COLO829 (cell line): ENCODE data around the gene EIF2B2.
A peak's percentile ranks its signal among the peaks of the same experiment; 100 is the strongest.

ENCODE experiments used
- DNase-seq: peaks from one replicate; pipeline ENCODE4 v3.0.0; 2012; ENCODE audit warnings: low spot score

Gene EIF2B2

DNA sequence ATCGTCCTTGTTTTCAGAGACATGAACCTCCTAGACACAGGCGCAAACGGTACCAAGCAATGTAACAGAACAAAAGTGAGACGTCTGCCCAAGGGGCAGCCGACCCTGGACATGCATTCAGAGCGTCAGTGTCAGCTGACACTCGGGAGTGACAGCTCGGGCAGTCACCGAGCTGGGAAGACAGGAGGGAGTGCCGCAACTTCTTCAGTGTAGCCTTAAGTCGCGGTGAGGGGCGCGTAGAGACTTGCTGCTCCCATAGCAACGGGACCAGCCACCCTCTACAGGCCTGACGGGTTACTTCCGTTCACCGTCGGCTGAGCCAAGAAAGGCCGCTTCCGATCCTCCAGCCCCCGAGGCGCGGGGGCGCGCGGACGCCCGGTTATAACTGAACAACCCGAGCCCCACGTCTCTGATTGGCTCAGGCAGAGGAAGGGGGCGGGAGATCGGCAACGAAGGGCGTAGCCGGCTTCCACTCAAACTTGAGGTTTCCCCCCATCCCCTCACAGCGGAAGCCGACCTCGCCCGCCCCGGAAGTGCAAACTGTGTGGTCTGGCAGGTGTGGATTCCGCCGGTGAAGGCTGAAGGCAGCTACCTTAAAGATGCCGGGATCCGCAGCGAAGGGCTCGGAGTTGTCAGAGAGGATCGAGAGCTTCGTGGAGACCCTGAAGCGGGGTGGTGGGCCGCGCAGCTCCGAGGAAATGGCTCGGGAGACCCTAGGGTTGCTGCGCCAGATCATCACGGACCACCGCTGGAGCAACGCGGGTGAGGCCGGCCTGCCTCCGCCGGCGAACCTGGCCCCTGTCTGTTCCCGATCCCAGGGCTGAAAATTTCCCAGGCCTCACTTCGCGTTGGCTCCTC is at the start of gene EIF2B2:
Gene EIF2B2 (plus strand): TSS at position 530 of the 858 bp plus-strand sequence. CDS start 70 bp downstream, at position 600.
- peak; percentile 92 for DNase-seq

DNA sequence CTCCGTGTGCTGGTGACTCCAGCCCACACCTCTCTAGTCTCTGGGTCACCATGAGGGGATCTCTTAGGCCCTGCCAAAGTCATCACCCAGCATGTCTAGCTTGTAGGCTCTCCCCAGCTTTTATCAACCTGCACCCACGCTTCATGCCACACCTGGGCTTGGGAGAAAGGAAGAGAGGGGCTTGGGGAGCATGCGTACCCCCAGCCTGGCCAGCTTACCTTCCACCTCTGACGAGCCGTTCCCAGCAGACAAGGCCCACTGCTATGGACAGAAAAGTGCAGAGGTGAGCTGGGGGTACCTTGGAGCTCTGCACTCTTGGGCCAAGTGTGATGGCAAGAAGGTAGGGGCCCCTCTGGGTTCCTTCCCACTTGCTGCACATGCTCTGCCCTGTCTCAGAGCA is 49.0 kb upstream of the EIF2B2 start:
- DNase-seq: no peak

DNA sequence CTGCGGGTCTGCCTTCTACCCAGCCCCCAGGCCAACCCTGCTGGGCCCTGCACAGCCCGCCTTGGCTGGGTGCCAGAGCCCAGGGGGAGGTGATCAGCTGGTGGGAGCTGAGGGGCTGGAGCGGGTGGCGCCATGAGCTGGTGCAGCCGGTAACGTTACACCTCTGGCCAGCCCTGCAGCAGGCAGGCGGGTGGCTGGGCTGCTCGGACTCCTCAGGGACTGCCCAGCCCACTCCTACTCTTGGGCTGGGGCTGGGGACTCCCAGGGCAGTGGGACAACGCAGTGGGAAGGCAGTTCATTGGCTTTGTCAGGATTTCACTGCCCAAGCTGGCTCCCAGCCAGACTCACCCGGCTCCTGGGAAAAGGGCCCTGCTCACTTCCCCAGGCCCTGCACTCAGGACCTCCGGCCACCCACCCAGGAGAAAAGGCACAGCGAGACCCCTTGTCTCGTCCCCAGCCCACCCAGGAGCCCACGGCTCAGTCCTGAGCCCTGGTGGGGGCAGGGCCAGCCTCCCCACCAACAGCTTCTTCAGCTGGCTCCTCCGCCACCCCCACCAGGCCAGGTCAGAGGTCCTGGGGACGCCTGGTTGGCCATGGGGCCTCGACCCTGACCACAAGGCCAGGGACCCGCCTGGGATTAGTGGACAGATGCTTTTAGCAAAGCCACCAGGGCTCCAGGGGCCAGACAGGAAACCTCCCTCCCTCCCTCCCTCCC is 48.3 kb upstream of the EIF2B2 start:
- DNase-seq: no peak

DNA sequence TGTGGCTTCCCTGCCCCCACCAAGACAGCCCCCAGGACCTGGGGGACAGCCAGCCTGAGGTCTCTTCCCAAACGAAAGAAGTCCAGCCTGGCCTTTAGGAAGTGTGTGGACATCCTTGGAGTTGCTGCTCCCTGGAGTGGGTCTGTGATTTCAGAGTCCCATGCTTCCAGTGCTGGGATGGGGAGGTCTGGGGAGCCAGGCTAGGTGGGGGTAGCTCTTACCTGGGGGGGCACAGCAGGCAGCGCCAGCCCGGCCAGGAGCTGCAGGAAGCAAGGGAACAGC is 47.8 kb upstream of the EIF2B2 start:
- no peak for DNase-seq

DNA sequence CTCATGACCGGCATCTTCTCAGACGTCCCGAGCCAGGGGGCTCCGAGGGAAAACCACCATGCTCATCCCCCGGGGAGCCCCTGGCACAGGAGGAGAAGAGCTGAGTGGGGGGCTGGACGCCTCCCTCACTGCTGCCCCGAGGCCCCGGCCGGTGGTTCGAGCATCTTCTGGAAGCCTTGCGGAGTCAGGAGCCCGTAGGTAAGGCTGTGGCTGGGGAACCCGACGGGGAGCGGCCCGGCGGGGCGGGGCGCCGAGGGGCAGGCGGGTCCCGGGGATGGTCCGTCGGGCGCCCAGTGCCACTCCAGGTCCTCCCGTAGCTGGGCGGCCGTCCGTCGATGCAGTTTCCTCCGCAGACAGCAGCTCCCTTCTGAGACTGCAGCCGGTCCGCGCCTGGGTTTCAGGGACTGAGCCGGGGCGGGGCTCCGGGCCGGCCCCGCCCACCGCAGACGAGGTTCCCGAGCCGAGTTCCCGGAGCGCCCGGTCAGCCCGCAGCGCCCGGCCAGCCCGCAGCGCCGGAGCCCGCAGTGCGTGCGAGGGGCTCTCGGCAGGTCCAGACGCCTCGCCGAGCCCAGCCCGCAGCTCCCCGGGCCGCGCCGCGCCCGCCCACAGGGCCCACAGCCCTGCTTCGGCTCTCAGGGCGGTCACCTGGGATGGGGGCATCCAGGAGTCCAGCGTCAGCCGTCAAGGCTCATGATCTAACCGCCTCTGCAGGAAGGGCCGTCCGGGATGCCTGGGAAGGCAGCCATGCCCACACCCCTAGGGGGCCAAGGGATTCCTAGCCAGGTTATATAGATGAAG is 47.3 kb upstream of the EIF2B2 start, which contains the start of gene PGF:
Gene PGF (minus strand): TSS at position 369 of the 798 bp plus-strand sequence. CDS start 355 bp downstream, at position 14.
- DNase-seq: no peak

DNA sequence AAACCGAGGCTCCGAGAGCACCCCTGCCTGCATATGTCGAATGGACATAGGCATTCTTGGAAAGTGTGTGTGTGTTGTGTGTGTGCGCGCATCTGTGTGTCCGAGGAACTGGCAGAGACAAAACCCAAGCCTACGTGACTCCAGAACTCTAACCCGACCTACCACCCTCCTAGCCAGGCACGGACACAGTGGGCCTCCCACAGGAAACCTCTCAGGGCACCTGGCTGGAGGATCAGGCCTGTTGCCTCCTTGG is 46.8 kb upstream of the EIF2B2 start:
- no peak for DNase-seq

DNA sequence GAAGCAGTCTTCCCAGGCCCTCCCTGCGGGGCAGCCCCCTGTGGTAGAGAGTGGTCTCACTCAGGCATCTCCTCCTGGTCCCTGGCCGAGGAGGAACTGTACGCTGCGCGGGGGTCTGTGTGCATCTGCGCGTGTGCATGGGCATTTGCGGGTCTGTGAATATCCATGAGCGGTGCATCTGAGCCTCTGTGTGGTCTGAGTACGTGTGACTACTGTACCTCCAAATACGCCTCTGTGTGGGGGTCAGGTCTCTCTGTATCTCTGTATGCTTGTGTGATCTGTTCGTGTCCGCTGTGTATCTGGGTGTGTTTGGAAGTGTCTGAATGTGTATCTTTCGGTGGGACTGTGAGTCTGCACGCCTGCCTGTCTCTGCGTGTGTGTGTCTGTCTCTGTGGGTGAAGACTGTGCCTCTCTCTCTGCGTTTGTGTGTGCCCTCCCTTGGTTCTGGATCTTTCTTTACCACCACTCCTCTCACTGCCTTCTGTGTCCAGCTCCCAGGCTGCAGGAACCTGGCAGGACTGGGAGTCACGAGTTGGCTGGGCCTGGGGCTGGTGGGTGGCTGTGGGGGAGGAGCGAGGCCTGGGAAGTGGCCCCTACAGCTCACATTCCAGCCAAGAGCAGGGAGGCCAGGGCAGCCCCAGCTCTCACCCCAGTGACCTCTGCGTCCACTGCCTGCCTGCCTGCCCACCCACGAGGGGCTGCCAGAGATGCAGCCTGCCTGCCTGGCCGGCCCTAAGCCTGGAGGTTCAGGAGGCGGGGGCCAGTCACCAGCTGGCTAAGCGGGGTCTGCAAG is 46.2 kb upstream of the EIF2B2 start:
- DNase-seq: no peak

DNA sequence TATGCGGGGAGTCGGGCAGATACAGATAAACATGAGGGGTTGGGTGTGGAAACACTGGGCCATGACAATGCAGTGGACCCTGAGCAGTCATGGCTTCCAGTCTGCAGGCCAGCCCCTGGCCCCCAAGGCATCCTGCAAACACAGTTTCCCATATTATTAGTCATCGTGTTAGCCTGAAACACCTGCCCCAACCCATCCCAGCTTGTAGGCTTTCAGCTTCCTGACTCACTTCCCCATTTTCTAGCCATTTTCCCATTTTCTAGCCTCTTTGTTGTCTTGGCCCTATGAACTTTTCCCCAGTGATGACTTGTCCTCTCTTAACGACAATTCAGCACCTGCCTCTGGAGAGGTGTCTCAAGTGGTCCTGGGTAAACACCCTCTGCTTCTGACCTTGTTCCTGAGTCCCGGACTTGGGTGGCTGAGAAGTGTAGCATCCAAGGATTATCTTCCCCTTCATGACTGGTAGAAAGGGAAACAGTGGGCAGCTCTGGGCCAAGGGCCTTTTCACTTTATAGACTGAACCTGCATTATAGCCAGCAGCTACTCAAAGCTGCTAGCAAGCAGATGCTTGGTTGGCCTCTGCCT is 43.0 kb upstream of the EIF2B2 start:
- DNase-seq: no peak

DNA sequence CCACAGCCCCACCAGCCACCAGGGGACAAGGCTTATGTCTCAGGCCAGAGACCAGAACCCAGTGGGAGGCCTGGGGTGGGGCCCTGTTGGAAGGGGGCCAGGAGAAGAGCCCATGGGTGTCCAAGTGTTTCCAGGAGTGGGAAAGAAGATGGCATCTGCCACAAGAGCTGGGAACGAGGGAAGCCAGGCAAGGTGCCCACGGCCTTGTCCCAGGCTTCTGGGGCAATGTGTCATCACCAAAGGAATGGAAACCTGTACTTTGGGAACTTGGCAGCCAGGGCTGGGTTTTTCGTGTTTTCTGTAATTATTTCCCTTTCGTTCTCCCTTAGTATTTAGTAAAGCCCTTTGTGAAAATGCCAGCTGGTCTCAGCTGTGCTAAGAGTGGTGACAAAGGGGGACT is 42.0 kb upstream of the EIF2B2 start:
- DNase-seq: no peak

DNA sequence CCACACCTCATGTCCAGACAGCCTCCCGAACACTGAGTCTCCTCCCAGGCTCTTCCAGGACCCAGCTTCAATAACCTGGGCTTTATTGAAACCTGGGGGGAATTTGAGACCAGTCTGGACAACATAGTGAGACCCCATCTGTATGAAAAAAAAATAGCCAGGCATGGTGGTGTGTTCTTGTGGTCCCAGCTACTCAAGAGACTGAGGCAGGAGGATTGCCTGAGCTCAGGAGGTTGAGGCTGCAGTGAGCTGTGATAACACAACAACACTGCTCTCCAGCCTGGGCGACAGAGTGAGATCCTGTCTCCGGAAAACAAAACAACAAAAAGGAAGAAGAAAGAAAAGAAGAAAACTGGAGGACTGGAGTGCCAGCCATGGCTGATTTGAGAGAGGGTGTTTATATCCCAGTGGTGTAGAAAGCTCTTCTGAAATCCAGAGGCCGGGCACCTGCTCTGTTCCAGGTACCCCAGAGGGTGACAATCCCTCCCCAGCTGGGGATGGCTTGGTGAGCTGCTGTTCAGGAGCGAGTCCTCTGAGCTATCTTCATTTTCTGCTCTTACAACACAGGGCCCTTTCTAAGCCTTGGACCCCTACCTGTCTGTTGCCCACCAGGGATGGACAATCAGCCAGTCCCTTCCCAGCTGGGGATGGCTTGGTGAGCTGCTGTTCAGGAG is 41.3 kb upstream of the EIF2B2 start:
- no peak for DNase-seq

DNA sequence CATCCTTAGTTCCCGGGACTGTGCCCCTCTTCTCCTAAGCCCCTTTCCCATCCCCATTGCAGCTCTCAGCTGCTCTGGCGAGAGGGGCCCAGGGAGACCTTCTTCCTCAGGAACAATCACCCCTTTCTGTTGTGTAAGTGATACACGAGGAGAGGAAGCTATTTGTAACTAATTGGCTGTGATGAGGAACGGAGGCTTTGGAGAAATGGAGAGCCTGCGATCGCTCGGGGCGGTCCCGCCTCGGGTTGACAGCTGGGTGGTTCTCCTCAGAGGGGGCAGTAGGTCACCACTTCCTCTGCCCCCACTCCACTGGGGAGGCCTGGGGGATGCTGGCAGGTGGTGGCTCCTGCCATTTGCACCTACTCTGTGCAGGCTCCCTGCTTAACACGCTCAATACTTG is 40.7 kb upstream of the EIF2B2 start:
- peak; percentile 20 for DNase-seq

DNA sequence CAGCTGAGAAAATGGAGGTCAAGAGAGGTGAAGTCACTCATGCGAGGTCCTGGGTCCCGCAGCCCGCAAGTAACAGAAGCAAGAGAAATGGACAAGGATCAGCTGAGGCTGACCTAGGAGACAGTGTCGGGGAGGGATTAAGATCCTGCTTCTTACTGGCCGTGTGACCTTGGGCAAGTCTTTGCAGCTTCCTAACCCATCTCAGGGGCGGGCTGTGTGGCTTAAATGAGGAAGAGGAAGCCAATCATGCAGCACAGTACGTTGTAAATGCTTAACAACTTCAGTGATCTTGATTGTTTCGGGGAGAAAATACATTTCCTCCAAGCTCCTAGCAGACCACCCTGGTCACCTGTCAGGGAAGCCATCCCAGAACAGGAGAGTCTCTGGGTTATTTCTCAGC is 40.2 kb upstream of the EIF2B2 start:
- no peak for DNase-seq

DNA sequence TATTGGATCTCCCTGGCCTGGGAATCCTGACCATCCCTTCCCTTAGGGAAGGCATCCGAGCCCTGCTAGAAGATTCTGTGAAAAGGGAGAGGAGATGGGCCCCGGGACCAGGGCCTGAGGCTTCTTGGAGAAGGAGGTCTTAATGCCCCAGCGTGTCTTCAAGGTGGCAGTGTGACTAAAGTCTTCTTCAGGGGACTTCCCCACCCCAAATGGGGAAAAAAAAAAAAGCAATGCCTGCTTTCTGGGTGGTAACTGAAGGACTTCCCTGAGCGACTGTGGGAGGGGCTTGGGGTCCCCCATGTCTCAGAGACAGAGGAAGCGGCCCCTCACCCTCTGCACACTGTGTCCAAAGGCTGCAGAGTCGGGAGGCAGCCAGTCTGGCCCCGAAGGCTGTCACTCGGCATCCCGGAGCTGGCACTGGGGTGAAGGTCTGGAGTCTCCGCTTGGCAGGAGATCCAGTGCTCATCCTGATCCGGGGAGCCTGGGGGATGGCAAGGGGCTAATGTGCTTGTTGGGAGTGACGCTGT is 39.5 kb upstream of the EIF2B2 start:
- no peak for DNase-seq

DNA sequence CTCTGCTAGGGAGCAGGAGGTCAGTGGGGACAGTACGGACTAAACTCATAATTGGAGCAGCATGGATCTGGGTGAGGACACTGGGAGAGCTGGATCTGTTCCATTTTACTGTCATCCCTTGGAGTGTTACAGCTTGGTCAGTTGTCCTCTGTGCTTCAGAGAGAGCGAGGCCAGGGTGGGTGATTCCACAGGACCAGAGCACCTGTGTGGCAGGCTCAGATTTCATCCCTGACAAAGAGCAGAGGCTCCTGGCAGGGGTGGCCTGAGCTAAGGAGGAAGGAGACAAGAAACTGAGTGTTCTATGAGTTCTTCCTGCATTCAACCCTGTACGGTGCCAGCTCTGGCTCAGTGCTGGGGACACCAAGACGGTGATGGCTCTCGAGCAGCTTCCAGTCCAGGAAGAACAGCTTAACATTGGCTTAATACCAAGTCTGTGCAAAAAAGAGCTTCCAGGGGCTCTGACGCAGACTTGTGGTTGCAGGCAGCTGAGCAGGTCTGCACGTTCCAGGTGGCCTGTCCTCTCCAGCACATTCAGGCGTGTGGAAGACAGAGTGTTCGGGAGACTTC is 38.9 kb upstream of the EIF2B2 start:
- no peak for DNase-seq

DNA sequence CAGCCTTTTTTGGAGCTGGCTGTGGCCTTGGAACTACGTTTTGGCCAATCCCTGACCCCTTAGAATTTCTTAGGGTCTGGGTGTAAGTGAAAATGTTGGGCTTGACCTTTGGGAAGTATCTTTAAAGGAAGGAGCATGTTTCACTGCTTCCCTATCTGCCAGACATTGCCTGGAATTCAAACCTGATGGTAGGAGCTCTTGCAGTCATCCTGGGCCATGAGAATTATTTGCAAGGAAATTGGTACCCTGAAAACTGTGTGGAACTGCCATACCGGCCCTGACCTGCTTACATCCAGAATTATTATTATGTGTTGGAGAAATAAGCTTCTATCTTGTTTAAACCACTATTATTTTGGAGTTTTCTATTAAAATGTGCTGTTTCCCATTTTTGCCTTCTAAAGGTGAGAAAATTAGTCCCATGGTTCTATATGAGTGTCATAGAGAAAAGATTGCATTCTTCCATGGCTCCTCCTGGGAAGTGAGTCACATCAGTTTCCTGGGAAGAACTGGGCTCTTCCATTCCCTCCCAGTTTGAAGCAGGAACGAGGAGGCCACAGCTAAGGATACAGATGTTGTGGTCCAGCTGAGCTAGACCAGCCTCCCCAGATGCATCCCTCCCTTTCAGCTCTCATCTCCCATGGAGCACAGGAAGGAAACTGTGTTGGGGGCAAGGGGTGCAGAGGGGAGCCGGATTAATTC is 37.8 kb upstream of the EIF2B2 start:
- DNase-seq: peak; percentile 51

DNA sequence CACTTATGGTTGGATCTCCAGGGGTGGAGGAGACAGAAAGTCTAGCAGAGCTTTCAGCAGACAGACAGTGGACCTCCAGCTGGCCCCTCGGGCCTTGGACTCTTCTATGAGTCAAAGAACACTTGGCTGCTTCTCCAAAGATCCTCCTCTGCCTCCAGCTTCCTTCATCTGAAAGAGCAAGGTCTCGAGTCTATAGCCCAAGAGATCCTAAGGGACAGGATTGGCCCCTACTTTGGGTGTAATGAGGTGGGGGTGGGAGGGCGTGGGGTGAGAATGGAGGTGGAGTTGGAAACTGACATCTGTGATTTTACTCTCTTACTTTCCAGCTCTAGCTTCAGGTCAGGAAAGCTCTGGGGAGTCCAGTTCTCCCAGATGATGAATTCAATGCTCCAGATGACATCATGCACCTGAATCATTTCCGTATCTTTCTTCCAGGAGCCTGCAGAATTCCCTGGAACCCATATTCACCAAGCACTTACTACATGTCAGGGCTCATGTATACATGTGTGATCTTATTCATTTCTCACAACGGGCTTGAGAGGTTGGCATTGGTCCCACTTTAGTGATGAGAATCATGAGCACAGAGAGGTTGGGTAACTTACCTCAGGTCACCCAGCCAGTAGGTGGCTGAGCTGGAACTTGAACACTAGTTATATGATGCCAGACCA is 37.1 kb upstream of the EIF2B2 start:
- no peak for DNase-seq

DNA sequence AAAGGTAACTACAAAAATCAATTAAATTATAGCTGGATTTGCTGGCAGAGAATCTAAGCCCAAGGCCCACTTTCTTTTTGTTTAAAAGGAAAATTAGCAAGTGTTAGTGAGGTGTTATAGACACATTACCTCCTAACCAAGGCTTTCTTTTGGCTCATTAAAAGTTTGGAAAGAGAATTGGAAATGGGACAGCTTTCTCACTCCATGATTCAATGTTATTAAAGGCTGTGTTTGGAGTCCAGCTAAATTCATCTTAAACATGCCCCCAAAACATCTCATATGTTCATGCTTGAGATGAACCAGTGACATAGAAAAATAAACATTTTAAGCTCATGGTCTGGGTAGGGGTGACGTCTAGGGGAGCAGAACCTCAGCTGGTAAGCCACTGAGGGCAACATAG is 33.9 kb upstream of the EIF2B2 start:
- no peak for DNase-seq

DNA sequence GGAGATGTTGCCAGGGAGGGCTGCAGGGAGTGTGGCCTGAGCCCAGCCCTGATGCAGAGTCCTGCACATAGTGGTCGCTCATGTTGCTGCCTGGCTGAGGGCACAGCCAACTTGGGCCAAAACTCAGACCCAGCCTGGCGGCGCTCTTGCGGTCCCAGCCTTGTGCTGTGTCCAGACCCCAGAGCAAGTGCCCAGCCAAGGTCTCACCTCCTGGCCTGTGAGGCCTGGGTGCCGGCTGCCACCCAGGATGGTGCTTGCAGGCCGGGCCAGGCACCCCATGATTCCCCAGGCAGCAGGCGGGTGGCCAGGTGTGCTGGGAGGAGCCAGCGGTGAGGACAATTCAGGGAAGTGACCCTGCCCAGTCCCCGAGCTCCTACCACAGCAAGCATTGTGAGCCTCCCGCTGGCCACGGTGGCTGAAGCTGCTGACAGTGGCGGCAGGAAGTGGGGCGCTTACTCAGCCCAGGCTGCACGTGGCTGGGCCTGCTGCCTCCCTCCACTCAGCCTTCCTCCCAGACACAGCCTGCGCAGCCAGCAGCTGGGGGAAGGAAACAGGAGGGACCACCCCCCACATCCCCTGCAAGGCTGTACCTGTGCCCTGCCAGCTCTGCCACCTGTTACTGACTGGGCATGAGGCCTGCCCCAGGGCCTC is 29.6 kb upstream of the EIF2B2 start:
- DNase-seq: no peak

DNA sequence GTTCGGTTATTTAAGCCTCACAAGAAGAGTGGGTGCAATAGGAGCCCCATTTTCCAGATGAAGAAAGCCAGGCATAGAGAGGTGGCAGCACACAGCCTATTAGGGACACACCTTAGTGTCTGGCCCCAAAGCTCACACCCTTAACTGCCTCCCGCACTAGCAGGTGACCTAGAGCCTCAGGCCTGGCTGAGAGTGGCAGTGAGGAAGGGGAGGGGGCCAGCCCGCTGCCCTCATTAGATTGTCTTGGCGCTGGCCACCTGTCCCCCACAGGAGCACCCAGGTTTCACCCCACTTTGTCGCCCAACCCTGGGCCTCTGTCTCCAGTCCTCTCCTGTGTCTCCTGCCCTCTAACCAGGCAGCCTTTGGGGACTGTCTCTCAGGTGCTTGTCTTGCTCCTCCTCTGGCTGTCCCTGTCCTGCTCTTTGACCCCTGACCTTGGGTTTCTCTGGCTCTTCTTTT is 28.8 kb upstream of the EIF2B2 start:
- no peak for DNase-seq
